NCI-H1694 (cell line): ENCODE measurements around the gene PDCD6IP.
"Not testable (repeated sequence)": the region's sequence is repeated elsewhere in the genome, so short reads cannot be mapped to it uniquely, and the experiment has no call there.

Experiments used
- DNase-seq: peaks from one replicate; lab custom pipeline; 2025; lab: John Stamatoyannopoulos, UW

PDCD6IP gene

GRCh38 chr3:33792167-33792892 is 6.1 kb upstream of the PDCD6IP start:
- no peak for DNase-seq

- no peak for DNase-seq
Measured at GRCh38 chr3:33795131-33795530, 3.3 kb upstream of the PDCD6IP start.

- no peak for DNase-seq
Measured at GRCh38 chr3:33795856-33796536, 2.4 kb upstream of the PDCD6IP start.

- no peak for DNase-seq
Measured at GRCh38 chr3:33798113-33798417, 365 bp upstream of the PDCD6IP start.

GRCh38 chr3:33799202-33799551 is 747 bp downstream of the PDCD6IP start:
- DNase-seq: no peak

- no peak for DNase-seq
Measured at GRCh38 chr3:33803252-33803651, 4.8 kb downstream of the PDCD6IP start.

GRCh38 chr3:33803894-33804526 is 5.6 kb downstream of the PDCD6IP start:
- DNase-seq: no peak

GRCh38 chr3:33807191-33807590 is 8.8 kb downstream of the PDCD6IP start:
- no peak for DNase-seq

GRCh38 chr3:33808559-33808958 is 10.1 kb downstream of the PDCD6IP start:
- DNase-seq: no peak

GRCh38 chr3:33810545-33810944 is 12.1 kb downstream of the PDCD6IP start:
- DNase-seq: no peak

- DNase-seq: no peak
Measured at GRCh38 chr3:33821989-33822388, 23.6 kb downstream of the PDCD6IP start.

GRCh38 chr3:33823821-33824220 is 25.4 kb downstream of the PDCD6IP start:
- DNase-seq: no peak

GRCh38 chr3:33825111-33825510 is 26.7 kb downstream of the PDCD6IP start:
- no peak for DNase-seq

GRCh38 chr3:33826206-33826605 is 27.8 kb downstream of the PDCD6IP start:
- DNase-seq: no peak

GRCh38 chr3:33826688-33827087 is 28.3 kb downstream of the PDCD6IP start:
- DNase-seq: no peak

- DNase-seq: no peak
Measured at GRCh38 chr3:33829720-33830119, 31.3 kb downstream of the PDCD6IP start.

- no peak for DNase-seq
Measured at GRCh38 chr3:33831053-33831452, 32.6 kb downstream of the PDCD6IP start.

GRCh38 chr3:33833408-33834095 is 35.1 kb downstream of the PDCD6IP start:
- DNase-seq: no peak

- no peak for DNase-seq
Measured at GRCh38 chr3:33834096-33834453, 35.6 kb downstream of the PDCD6IP start.

GRCh38 chr3:33837182-33837581 is 38.8 kb downstream of the PDCD6IP start:
- DNase-seq: not testable (repeated sequence)

GRCh38 chr3:33839283-33839682 is 40.9 kb downstream of the PDCD6IP start:
- DNase-seq: no peak

GRCh38 chr3:33840179-33840578 is 41.7 kb downstream of the PDCD6IP start:
- DNase-seq: no peak
